ENCODE measurements around the gene TTC3.
A peak's percentile ranks its signal among the peaks of the same experiment; 100 is the strongest.

Gene TTC3

DNA sequence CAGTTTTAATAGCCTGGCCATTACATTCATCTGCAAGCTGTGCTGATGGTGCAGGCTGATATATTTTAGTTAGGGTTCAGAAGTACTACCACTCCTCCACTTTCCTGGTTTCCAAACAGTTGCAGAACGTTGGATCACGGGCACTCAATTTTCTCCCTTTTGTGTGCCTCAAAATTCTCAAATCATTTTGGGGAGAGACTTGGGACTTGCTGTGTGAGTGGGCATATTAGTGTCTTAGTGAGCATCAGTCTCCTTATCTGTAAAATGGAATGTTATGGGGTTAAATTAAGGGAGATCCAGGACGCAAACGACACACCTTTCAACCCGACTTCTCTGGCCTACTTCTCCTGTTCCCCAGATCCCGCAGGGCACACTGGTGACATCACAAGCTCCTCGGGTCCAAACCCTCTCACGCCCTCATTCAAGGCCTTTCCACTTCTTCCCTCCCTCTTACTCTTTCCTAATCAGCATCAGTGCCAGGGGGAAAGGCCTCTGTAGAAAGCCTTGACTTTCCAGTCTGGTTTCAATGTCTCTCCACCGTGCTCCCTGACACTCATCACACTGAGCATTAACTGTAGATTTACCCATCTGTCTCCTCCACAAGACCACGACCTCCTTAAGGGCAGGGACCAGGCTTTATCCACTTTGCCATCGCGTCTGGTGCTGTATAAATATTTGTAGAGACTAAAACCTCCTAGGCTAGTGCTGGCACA is 1.3 kb upstream of the TTC3 start:
- in situ Hi-C loops (cut with HindIII; ENCODE audit: low pct_ligation_motif_present, low sequenced_read_pairs) = no loop called here
- H3K27ac ChIP-seq = peak overlapping the region; percentile 95
- peak; percentile 45 for DNase-seq
- H3K4me3 ChIP-seq (ENCODE audit: low read depth, low read length) = peak overlapping the region; percentile 68
- H3K27me3 ChIP-seq (replicated peaks) = no peaks in the 10 kb centered on the region
- TF ChIP-seq CTCF (IDR thresholded peaks at IDR 0.05; ENCODE audit: low read depth, low read length, missing control alignments) = no peak
- no peaks in the 10 kb centered on the region for H3K36me3 ChIP-seq (replicated peaks)

DNA sequence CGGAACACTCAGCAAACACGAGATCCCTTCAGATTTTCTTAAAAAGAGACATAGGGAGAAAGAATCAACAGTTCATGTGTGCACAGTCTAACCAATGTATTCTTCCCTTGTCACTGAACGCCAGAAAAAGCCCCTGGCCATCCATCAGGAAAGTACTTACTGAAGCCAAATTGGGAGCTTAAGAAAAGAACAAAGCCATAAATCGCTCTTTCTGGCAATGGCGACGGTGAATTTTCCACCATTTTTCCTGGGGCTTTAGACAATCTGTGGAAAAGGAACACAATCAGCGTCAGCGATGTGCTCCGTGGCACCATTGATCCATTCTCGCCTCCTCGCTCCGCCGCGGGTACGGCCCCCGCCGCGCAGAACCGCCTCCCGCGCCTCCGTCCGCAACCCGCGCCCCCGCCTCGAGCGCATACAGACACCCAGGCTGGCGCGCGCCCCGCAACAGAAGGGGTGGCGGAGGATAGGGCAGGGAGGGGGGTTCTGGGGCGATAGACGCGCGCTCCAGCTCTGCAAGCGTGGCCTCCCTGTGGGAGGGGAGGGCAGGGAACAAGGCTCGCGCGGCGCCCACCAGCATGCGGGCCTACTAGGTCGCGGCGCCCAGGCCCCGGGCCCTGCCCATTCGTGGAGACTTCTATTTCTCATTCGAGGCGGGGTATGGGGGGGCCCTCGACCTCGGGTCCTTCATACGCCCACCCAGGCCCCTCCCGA is 623 bp upstream of the TTC3 start:
- no peaks in the 10 kb centered on the region for H3K27me3 ChIP-seq (replicated peaks)
- peak overlapping the region; percentile 68 for H3K4me3 ChIP-seq (ENCODE audit: low read depth, low read length)
- peak overlapping the region; percentile 95 for H3K27ac ChIP-seq
- TF ChIP-seq CTCF (IDR thresholded peaks at IDR 0.05; ENCODE audit: low read depth, low read length, missing control alignments) = no peak
- in situ Hi-C loops (cut with HindIII; ENCODE audit: low pct_ligation_motif_present, low sequenced_read_pairs) = no loop called here
- H3K36me3 ChIP-seq (replicated peaks) = no peaks in the 10 kb centered on the region
- DNase-seq = peak; percentile 83

DNA sequence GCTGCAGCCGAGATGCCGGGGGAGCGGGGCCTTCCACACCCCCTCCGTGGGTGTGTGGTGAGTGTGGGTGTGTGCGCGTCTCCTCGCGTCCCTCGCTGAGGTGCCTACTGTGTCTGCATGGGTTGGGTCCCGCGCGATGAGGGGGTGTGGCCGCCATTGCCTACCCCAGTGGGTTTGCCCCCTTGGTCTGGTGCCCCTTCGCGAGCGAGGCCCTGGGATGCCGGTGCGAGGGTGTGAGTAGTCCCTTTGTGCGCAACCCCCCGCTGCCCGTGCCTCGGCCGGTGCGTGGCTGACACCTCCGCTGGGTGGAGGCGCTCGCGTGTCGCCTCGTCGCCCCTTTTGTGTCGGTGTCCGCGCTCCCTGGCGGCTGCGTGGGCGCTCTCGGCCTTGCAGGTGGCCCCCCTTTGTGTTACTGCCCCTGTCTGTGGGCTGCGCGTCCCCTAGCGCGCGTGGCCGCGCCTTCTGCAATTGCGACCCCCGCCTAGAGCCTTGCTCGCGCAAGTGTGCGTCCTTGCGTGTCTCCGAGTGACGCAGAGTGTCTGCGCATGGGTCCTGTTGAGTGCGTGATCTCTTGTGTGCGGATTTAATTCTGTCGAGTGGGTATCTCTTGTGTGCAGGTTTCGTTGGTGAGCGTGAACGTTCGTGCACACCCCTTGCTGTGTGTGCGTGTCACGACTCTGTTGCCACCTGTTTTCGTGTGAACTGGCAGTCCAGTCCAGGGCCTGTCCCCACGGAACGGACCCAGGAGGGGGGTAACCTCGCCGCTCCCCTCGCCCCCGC is 553 bp downstream of the TTC3 start:
- TF ChIP-seq CTCF (IDR thresholded peaks at IDR 0.05; ENCODE audit: low read depth, low read length, missing control alignments) = no peak
- DNase-seq = peak; percentile 35
- Histone ChIP-seq H3K27me3 (replicated peaks) (no peaks in the 10 kb centered on the region), H3K36me3 (replicated peaks) (no peaks in the 10 kb centered on the region), H3K4me3 (ENCODE audit: low read depth, low read length) (peak overlapping the region; percentile 93), H3K27ac (peak overlapping the region; percentile 95)
- in situ Hi-C loops (cut with HindIII; ENCODE audit: low pct_ligation_motif_present, low sequenced_read_pairs) = no loop called here

- H3K36me3 ChIP-seq (replicated peaks) = no peaks in the 10 kb centered on the region
- H3K27ac ChIP-seq = peak overlapping the region; percentile 95
- no peak for DNase-seq
- H3K4me3 ChIP-seq (ENCODE audit: low read depth, low read length) = peak overlapping the region; percentile 93
- H3K27me3 ChIP-seq (replicated peaks) = no peaks in the 10 kb centered on the region
- TF ChIP-seq CTCF (IDR thresholded peaks at IDR 0.05; ENCODE audit: low read depth, low read length, missing control alignments) = no peak
- in situ Hi-C loops (cut with HindIII; ENCODE audit: low pct_ligation_motif_present, low sequenced_read_pairs) = no loop called here
Measured at GRCh38 chr21:37074197-37074510, 1.1 kb downstream of the TTC3 start.

GRCh38 chr21:37074546-37074945 is 1.5 kb downstream of the TTC3 start:
- Histone ChIP-seq H3K27ac (no peak overlapping the region), H3K36me3 (replicated peaks) (no peaks in the 10 kb centered on the region), H3K27me3 (replicated peaks) (no peaks in the 10 kb centered on the region), H3K4me3 (ENCODE audit: low read depth, low read length) (peak overlapping the region; percentile 93)
- DNase-seq = no peak
- no peak for TF ChIP-seq CTCF (IDR thresholded peaks at IDR 0.05; ENCODE audit: low read depth, low read length, missing control alignments)
- in situ Hi-C loops (cut with HindIII; ENCODE audit: low pct_ligation_motif_present, low sequenced_read_pairs) = no loop called here

Measured in brain microvascular endothelial cell (primary cell).